GM19468 (cell line): ENCODE data around the gene TXLNG.

ENCODE experiments used
- ATAC-seq: cut with Tn5 transposase; IDR thresholded peaks from one replicate; pipeline ENCODE4 v1.9.1; 2021; ENCODE audit warnings: mild to moderate bottlenecking, moderate library complexity, moderate number of reproducible peaks; ENCODE audit not compliant: unreplicated experiment; ENCODE audit errors: extremely low read depth

The TXLNG gene

DNA sequence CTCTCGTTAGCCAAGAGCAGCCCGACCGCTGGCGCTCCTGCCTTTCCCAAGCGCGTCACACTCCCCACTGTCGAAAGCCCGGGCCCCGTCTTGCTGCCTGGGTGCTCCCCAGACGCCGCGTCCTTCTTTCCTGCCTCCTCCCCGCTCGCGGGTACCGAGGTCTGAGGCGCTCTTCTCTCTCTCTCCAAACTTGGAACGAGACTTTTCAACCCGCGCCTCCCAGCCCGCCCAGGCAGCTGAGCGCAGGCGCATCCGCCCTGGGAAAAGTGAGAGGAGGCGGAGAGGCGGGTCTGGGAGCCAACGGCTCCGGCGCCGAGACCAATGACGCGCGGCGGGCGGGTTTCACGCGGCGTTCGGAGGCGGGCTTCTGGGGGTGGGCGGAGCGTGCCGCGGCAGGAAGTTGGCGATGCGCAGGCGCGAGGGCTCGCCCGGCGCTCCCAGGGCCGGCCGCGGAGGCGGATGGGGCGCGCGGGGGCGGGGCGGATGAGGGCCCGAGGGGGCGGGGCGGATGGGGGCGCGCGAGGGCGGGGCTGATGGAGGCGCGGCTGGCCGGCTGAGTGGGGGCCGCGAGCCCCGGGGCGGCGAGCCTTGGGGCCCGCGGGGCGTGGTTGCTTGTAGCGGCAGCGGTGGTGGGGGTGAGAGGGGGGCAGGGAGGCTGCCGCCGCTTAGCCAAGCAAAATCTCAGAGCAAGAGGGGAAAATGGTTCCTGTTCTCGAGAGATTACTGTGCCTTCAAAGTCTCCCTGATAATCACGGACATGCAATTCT lies 84.0 kb downstream of the TXLNG start, which contains the start of gene RBBP7:
Gene RBBP7 (minus strand): TSS at position 268 of the 767 bp plus-strand sequence. CDS start 309 bp downstream, outside the sequence.
- ATAC-seq, result peak; percentile 80

DNA sequence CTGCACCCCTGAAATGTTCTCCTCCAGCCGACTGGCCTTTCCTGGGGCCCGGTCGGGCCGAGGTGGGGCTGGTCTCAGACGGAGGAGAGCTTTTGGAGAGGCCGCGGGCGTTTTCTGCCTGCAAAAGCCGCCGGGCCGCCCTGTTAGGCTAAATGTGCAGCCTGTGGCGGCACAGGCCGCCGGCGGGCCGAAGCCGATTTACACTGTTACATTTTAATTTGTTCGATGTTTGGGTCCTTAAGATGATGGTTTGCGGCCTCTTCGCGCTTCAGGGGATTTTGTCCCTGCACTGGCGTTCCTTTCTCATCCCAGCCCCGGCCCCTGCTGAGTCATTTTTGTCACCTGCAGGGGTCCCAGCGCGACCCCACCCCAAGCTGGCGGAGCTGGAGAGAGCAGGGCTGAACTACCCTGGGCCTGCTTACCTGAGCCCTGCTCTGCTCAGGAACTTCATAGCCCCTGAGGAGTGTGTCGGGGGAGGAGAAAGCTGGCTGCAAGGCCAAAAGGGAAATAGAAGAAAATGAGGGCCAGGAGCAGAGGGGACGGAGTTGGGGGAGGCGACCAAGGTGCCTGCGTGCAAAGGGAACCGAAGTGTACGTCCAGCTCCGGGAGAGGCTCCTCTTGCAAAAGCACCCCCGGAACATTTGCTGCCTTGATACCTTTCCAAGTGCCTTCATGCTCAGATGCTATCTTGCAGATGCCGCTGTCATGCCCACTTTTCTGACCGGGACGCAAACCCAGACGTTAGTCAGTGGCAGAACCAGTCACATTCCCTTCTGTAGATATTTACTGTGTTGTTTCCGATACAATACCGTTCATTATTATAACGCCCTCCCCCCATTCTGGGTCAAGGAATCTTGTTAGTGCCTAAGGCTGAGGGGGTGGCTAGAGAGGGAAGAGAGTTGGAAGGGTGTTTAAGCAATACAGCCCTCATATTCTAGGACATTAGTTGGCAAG lies 84.9 kb downstream of the TXLNG start:
- ATAC-seq, result no peak

DNA sequence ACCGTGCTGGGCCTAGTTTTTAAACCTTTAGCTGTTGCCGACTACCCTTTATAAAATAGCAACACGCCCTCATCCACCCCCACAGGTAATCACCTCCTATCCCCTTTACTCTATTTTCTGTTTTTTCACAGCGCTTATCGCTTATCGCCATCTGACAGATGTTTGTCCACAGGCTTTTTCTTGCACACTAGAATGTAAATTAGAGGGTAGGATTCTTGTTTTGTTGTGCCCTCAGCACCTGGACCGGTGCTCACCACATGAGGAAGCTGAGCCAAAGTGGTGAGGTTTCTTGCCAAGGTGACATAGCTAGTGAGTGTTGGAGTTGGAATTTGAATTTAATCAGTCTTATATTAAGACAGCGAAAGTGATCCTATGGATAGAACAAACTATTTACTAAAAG lies 86.8 kb downstream of the TXLNG start:
- no peak for ATAC-seq

DNA sequence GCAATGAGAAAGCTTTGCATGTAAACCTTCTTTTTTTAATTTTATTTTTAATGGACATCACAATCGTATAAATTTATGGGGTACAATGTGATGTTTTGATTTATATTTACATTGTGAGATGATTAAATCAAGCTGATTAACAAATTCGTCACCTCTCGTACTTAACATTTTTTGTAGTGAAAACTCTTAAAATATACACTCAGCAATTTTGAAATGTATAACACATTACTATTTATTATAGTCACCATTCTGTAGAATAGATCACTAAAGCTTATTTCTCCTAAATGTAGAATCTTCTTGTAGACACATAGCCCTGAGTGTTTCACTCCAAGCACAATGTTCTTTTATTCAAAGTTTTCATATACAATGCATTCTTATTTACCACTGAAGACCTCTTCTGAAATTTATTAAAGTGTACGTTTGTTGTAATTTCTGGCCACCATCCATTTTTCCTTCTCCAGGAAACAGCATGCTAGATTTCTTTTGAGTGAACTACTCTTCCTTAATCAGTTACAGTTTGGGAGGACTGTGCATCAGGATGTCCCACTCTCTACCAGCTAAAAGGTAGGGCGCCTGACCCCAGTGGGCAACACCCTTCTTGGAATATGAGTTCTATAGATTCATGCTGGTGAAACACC lies 88.3 kb downstream of the TXLNG start:
- no peak for ATAC-seq

DNA sequence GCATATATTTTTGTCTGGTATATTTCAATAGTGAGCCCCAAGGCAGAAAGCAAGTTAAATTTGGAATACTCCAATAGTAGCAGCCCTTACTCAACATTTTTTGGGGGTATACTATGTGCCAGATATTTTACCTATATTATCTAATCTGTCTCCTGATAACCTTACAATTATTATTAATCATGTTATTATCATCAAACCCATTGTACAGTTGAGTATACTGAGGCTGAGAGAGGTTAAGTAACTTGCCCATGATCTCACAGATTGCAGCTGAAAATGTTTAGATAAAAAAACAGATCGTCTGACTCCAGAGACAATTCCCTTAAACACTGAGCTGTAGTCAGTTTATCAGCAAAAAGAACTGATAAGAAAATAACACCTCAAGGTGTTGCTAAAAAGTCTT lies 90.4 kb downstream of the TXLNG start:
- ATAC-seq, result no peak

DNA sequence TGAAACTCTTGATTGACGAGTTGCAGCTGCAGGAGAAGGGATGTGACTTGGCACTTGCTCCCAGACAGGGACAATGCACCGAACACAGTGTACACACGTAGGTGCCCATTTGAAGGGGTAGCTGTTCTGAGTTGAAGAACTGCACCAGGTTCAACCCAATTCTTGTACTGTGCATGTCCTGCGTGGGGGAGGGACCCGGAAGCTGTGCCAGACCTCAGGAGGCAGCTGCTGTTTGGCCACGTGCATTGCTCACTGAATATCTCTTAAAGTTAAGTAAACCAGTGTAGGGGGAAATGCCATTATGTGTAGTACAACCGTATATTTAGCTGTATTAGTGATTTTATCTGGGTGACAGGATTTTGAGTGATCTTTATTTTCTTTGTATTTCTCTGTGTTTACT lies 95.9 kb downstream of the TXLNG start:
- no peak for ATAC-seq

DNA sequence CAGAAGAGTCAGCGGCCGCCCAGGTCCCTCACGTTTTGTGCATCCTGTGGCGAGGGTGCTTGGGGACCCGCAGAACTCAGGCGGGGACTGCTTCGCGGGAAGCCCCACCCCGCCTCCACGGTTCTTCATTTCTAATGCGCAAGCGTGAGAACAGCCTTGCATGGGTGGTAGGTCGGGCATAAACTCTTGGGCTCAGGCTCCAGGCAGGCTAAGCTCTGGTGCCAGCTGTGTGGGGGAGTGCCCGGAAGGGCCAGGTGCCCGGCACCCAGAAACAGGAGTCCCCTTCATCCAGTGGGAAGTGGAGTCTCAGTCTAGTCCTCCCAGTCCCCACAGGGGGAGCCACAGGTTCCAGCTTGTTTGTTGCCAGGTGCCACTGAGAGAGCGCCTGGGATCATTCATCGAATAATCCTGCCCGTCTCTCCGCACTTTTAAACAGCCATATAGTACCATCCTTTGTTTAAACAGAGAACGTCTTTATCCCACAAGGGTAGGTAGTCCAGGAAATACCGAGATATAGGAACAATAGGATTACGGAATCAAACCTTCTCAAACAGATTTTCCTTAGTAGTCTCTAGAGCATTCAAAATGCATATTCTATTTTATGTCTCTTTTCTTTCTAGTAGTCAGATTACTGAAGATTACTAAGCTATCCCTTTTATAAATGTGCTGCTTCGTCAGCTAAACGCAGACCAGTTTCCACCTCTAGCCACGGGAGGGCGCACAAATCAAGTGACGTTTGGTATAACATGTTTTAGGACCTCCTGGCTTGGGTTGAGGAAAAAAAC lies 96.6 kb downstream of the TXLNG start:
- no peak for ATAC-seq

DNA sequence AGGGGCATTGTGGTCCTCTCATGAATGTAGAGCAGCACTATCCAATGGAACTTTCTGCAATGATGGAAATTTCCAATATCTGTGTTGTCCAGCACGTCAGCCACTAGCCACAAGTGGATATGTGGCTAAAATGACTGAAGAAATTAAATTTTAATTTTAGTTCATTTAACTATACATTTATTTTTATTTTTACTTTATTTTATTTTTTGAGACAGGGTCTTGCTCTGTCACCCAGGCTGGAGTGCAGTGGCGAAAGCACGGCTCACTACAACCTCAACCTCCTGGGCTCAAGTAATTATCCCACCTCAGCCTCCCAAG lies 97.2 kb downstream of the TXLNG start:
- no peak for ATAC-seq

DNA sequence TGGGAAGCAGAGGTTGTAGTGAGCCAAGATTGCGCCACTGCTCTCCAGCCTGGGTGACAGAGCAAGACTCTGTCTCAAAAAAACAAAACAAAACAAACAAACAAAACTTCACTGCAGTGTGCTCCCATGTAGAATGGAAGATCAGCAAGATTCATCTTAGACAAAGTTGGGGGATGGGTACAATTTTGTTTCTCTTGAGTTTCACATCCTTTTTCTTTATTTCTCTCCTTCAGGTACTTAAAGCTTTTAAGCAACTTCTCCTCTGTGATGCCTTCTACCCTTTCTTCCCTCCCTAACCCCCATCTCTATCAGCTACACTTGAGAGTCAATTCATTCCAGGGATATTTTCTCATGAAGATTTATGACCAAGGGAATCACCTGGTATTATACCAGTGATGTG lies 99.4 kb downstream of the TXLNG start:
- ATAC-seq, result no peak

DNA sequence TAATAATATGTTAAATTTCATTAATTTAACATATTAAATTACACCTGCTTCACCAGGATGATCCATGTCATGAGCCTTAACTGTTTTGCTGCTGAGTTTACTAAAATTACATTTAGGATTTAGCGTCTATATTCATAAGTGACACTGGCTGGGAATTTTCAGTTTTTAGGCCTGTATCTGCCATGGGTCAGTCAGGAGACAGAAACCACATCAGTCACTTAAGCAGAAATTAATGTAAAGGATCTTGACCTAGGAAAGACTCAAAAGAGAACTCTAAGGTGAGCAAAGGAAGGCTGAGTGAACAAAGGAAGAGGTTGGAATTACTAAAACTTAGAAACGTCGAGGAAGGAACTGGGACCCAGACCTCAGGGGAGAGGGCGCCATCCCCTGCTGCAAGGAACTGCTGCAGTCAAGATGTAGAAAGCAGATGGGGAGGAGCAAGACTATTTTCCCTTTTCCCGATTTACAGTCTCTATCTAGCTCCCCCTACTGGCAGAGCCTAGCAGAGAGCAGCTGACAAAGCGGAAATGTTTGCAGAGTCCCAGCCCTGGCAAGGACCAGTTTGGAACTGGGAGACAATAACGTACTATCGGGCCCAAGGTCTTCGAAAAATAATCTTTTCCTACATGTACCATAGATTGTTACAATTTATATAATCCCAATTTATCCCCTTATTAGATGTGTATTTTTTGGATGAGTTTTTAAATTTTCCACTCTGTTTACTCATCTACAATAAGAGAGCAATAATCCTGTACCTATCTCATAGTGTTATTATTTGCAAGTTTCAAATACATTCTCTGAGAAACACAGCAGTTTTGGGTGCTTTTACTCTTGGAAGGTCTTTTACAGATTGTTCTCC lies 106.5 kb downstream of the TXLNG start:
- ATAC-seq, result no peak
